Left lobe of liver (tissue), 2 donors: Measurements from ENCODE around the gene SLC4A1. TPM values are rescaled to one million over a fixed set of nuclear protein-coding genes. Genes with fewer than 3 reads are reported as not detected.

Source experiments
- ATAC-seq: fragments of 200-7000 bp; cut with Tn5 transposase; one replicate; pipeline ENCODE4 v1.9.1; 2020; ENCODE audit warnings: mild to moderate bottlenecking, moderate library complexity
- DNase-seq: peaks from one replicate; pipeline ENCODE4 v3.0.0-alpha.2; 2020; ENCODE audit warnings: low spot score
- total RNA-seq: library from RNA; stranded (reverse); gene quantifications from one replicate; pipeline ENCODE4 v1.2.1, GENCODE V29; 2021
- donor health status: DM: no; HTN: no; CAD: no; lungs with moderate emphysema.
- donor health status: DM: no; HTN: yes; CAD: no.

SLC4A1 gene
- 1.8 TPM for total RNA-seq

DNA sequence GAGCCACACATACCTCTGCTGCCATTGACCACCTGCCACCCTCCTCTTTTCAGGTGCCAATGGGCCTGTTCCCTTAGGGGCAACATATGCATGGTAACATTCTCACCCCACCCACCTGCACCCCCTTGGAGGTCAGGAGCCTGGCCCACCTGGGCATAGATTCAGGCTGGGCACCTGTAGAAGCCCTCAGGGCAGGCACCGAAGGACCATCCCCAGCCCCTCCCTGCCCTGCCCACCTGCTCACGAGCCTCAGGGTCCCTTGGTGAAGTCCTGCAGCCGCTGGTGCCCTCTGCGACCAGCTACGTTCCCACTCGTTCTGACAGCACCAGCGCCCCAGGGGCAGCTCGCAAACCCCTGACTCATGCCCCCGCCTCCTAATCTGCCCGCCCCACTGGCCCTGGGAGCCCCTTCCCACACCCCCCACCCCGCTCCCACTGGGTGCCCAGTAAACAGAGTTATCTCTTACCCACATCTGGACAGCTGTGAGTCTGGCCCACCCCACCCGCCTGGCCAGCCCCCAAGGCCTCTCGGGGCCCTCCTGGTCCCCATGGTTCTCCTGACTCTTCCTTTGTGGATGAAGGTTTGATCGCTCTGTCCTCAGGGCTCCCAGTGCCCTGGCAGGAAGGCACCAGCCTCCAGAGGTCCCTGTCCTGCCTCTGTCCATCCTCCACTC is at the start of gene SLC4A1:
SLC4A1 (minus strand) TSS at position 318 of the 673 bp plus-strand sequence. CDS start 5,269 bp downstream, outside the sequence.
- DNase-seq (no peak), ATAC-seq (no peak)

DNA sequence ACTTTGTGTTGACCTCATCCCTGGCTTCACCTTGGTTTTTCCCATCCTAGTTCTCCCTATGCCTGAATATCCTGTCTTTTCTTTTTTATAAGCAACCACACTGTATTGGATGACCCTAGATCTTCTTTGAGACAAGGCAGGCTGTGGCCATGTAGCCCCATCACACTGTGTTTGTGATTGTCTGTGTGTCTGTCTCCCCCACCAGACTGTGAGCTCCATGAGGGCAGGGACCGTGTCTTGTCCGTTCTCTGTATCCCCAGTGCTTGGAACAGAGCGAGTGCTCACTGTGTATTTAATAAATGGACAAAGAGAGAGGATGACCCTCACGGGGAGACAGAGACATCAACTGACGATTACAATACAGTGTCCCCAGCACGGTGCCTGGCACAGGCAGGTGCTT is 49.6 kb upstream of the SLC4A1 start:
- no peak for ATAC-seq
- no peak for DNase-seq

- ATAC-seq (no peak), DNase-seq (no peak)
These were observed 48.1 kb upstream of the SLC4A1 start for GRCh38 chr17:44315760-44316731.

GRCh38 chr17:44314869-44315661 is 47.1 kb upstream of the SLC4A1 start:
- DNase-seq (no peak), ATAC-seq (no peak)

DNA sequence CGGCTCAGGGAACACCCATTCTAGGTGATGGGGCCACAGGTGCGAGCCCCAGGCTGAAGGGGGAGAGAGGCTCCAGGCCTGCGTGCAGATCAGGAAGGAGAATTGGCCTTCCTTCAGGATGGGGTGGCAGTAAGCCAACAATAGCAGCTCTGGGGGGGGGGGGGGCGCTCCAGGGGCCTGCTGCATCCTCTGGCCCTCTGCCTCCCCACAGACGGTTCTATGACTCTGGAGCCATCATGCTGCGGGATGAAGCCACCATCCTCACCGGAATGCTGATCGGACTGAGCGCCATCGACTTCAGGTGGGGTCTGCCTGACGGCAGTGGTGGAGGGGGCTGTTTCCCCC is 46.6 kb upstream of the SLC4A1 start:
- ATAC-seq (no peak), DNase-seq (no peak)

DNA sequence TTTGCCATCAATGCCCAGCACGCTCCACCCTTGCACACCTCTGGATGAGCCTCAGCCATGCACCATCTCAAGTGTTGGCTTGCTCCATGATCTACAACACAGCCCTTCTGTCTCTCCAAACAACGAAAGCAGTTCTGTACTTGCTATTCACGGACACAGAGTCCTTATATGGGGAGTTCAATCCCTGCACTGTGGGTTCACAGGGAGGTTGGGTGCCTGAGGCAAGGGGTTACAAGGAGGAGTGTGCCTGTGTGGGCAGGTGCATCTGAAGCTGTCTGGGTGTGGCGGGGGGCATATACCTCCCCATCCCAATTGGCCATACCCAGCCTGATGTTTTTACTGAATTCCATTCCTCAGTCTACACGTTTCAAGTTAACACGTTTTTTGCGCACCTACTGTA is 46.1 kb upstream of the SLC4A1 start:
- no peak for ATAC-seq
- no peak for DNase-seq

DNA sequence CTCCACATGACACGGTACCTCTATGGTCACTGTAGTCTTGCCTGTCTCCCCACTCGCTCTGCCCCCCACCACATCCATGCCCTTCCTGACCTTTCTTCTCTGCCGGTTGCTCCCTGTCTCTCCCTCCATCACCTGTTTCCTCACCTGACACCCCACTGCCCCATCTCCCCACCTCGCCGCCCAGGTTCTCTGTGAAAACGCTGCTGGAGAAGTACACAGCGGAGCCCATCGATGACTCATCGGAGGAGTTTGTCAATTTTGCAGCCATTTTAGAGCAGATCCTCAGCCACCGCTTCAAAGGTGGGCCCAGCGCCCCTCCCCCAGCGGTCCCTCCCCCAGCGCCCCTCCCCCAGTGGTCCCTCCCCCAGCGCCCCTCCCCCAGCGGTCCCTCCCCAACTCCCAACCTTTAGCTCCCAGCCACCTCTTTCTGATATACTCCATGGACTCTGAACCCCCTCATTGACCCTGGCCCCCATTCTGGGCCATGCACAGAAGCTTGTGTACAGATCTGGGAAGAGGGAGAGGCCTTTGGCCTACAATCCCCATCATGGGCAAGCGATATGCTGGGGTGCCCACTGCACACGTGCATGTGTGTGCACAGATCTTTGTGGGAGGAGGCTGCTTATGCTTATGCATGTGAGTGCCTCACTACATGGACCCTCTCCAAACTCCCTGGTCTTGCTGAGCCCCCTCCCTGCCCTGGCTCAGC is 44.6 kb upstream of the SLC4A1 start:
- ATAC-seq (no peak), DNase-seq (no peak)

GRCh38 chr17:44311562-44312181 is 43.7 kb upstream of the SLC4A1 start:
- DNase-seq: no peak
- no peak for ATAC-seq

DNA sequence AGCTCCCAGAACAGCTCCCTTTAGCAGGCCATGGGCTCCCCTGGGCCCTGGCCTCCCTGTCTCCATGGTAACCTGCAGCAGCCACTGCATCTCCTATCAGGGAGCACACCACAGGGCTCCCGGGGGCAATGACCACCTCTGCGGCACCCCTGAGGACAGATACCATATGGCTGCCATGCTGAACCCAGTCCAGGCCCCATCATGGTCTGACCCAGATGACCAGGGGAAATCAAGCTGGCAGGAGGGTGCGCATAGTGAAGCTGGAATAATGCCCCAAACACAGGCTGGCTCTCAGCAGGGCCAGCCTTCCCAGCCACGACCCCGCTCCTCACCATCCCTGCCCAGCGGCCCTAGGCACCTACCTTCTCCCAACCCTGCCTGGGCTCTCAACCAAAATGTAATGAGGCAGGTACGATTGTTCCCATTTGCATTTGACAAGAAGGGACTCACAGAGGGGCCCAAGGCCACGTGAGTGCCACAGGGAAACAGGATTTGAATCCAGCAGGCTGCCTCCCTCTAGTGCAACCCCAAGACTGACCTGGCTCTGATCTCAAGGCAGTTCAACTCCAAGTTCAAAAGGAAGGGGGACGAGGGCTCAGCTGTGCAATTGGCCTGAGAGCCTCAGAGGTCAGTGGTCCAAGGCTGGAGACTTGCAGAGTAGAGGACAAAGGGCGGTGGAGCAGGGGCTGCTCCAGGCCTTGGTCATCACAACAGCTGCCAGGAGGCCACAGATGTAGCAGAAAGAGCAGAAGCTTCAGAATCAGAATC is 42.9 kb upstream of the SLC4A1 start:
- DNase-seq: no peak
- no peak for ATAC-seq

- ATAC-seq: no peak
- DNase-seq: no peak
These were observed 42.3 kb upstream of the SLC4A1 start for GRCh38 chr17:44310188-44310587.

DNA sequence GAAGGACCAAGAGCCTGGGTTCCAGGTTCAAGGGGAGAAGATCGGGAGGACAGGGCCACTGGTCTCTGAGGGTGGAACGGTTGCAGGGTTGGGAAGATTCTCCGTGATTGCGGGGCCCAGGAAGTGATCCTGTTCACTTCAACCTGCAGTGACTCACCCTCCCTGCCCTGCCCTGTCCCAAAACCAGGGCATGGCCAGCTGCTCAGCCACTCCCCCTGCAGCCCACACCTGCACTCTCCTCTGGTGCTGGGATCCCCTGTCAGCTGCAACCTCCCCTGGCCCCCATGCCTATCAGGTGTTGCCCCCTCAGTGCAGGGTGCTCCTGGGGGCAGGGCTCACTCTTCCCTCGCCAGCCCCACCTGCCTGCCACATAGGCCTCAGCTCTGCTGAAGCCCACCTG is 41.5 kb upstream of the SLC4A1 start:
- ATAC-seq (no peak), DNase-seq (no peak)

DNA sequence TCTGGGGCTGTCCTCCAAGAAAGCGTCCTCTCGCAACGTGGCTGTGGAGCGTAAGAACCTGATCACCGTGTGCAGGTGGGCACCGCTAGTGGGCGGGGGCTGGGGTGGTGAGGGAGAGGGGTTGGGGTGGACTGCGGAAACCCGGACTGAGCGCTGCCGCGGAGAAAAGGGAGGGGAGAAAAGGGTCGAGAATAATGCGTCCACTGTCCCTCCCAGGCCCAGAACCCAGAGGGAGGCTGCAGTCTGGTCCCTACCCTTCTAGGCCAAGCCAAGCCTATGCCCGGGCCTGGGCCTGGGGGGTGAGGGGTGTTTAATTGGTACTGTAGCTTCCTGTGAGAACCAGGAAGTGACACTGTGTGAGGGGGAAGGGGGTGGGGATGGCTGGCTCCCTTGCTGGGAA is 40.9 kb upstream of the SLC4A1 start:
- ATAC-seq: no peak

GRCh38 chr17:44308320-44308818 is 40.4 kb upstream of the SLC4A1 start, which contains the start of gene RUNDC3A:
TSS of gene RUNDC3A (plus strand) at chr17:44308601. CDS start at chr17:44308833, 232 bp downstream.
- ATAC-seq: peak; percentile 87
- DNase-seq: peak; percentile 59

More for the DNA sequence above, 40.9 kb upstream of the SLC4A1 start:
- DNase-seq: no peak

- peak; percentile 72 for ATAC-seq
- no peak for DNase-seq
These were observed 39.7 kb upstream of the SLC4A1 start for GRCh38 chr17:44307387-44308186.

DNA sequence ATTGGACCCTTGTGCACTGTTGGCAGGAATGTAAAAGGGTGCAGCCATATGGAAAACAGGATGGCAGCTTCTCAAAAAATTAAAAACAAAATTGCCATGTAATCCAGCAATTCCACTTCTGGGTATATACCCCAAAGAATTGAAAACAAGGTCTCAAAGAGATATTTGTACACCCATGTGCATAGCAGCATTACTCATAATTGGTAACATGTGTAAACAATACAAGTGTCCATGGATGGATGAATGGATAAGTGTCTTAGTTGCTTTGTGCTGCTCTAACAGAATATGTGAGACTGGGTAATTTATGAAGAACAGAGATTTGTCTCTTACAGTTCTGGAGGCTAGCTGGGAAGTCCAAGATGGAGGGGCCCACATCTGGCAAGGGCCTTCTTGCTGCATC is 36.7 kb upstream of the SLC4A1 start:
- ATAC-seq: no peak
- no peak for DNase-seq

- DNase-seq (no peak), ATAC-seq (no peak)
These were observed 30.0 kb upstream of the SLC4A1 start for GRCh38 chr17:44297975-44298374.

DNA sequence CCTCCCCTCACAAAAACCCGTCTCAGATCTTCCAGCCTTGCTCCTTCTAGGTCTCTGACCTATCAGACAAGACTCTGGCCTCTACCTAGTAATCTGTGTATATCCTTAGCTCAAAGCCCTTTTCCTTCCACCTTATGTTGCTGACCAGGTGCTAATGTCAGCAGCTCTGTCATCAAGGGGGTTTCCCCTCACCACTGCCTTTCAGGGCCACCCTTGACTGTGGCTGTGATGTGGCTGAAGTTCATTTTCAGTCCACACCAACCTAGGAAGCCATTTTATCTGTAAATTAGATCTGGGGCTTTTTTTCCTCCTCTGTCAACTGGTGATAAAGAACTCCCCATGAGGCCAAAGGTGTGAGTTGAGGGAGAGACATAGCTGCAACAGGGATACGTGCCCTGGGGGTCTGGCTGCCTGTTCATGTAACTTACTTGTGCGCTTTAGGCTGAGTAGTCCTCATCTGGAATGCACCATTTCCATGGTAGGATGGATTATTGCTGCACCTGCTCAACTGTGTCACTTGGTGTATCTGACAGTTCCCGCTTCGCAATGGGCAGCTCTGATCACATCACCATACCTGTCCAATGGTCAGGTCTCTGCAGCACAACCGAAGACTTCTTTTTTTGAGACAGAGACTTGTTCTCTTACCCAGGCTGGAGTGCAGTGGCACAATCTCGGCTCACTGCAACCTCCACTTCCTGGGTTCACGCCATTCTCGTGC is 25.7 kb upstream of the SLC4A1 start:
- ATAC-seq: no peak
- no peak for DNase-seq

DNA sequence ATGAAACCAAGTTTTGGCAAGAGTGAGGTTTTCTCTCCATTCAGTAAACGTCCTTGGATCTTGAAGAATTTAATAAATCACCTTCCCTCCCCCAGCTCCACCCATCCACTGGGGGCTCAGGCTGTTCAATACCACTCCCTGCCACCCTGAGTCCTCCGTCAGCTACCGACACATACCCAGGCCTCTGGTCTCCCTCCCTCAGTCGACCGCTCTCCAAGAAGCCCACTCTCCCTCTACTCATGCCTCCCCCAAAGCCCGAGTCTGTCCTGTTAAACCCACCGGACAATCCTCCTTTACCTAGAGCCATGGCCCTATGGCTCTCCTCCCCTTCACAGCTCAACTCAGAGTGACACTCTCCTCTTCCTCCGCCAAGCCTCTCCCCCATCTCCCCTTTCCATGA is 19.7 kb upstream of the SLC4A1 start:
- no peak for DNase-seq
- ATAC-seq: no peak
